ENCODE data around the gene CDRT4.

The CDRT4 gene

GRCh38 chr17:15431196-15431595, 36.2 kb downstream of the CDRT4 start:
- DNase-seq = no peak

- no peak for DNase-seq
Measured at GRCh38 chr17:15424521-15424920, 42.9 kb downstream of the CDRT4 start.

GRCh38 chr17:15422392-15422965, 44.9 kb downstream of the CDRT4 start:
- DNase-seq = no peak

- DNase-seq = no peak
Measured at GRCh38 chr17:15418781-15419180, 48.6 kb downstream of the CDRT4 start.

GRCh38 chr17:15414532-15415306, 52.7 kb downstream of the CDRT4 start:
- no peak for DNase-seq

GRCh38 chr17:15413101-15413771, 54.2 kb downstream of the CDRT4 start:
- DNase-seq = no peak

- DNase-seq = no peak
Measured at GRCh38 chr17:15412606-15413005, 54.8 kb downstream of the CDRT4 start.

- DNase-seq = no peak
Measured at GRCh38 chr17:15411384-15412198, 55.8 kb downstream of the CDRT4 start.

GRCh38 chr17:15409721-15410250, 57.6 kb downstream of the CDRT4 start:
- no peak for DNase-seq

- DNase-seq = no peak
Measured at GRCh38 chr17:15408803-15409202, 58.6 kb downstream of the CDRT4 start.

- no peak for DNase-seq
Measured at GRCh38 chr17:15406081-15406480, 61.3 kb downstream of the CDRT4 start.

GRCh38 chr17:15405058-15405415, 62.4 kb downstream of the CDRT4 start:
- no peak for DNase-seq

GRCh38 chr17:15404106-15405057, 63.0 kb downstream of the CDRT4 start:
- no peak for DNase-seq

- no peak for DNase-seq
Measured at GRCh38 chr17:15403276-15403939, 64.0 kb downstream of the CDRT4 start.

GRCh38 chr17:15399443-15399842, 68.0 kb downstream of the CDRT4 start:
- DNase-seq = no peak

- DNase-seq = no peak
Measured at GRCh38 chr17:15398736-15399331, 68.6 kb downstream of the CDRT4 start.

GRCh38 chr17:15398291-15398690, 69.1 kb downstream of the CDRT4 start:
- DNase-seq = no peak

- no peak for DNase-seq
Measured at GRCh38 chr17:15397620-15398019, 69.8 kb downstream of the CDRT4 start.

- DNase-seq = no peak
Measured at GRCh38 chr17:15395091-15395490, 72.3 kb downstream of the CDRT4 start.

- no peak for DNase-seq
Measured at GRCh38 chr17:15393414-15393813, 74.0 kb downstream of the CDRT4 start.

- DNase-seq = no peak
Measured at GRCh38 chr17:15392326-15392741, 75.1 kb downstream of the CDRT4 start.

Data from activated CD4-positive, alpha-beta T cell treated with anti-CD3 and anti-CD28 coated beads, Interleukin-2, amount 50 U/mL, for 4 hours (primary cell).